ENCODE data around the gene HSDL1. TPM values are rescaled to one million over a fixed set of nuclear protein-coding genes. Genes with fewer than 3 reads are reported as not detected.

HSDL1 gene
- total and polyA plus RNA-seq, 7 donors: 11.7 to 39.3 (median 20.4) TPM

- no peak overlapping the region for H3K4me3 ChIP-seq
- TF ChIP-seq CTCF (IDR thresholded peaks at IDR 0.05): no peak
- H3K9me3 ChIP-seq: no peaks in the 10 kb centered on the region
- H3K36me3 ChIP-seq (ENCODE audit: insufficient read depth in 1 of 2, low read depth in 1 of 2): no peaks in the 10 kb centered on the region
- H3K4me1 ChIP-seq: peaks cover 20% of the 10 kb centered on the region
- 89 to 94% (median 92%) methylated on average over 11 of the region's 11 CpGs for WGBS, 3 donors
- intact Hi-C loops (cut with DNase I): no loop called here
- ATAC-seq (no peak), DNase-seq (no peak)
- H3K27ac ChIP-seq: no peak overlapping the region
- no peaks in the 10 kb centered on the region for H3K27me3 ChIP-seq (ENCODE audit: insufficient read depth in 3 of 3, low read length in 2 of 3)
These were observed 8.4 kb downstream of the HSDL1 start for GRCh38 chr16:84136331-84137125.

- H3K36me3 ChIP-seq (ENCODE audit: insufficient read depth in 1 of 2, low read depth in 1 of 2): peaks cover 0 to 32% of the 10 kb centered on the region in 2 donors
- no peak overlapping the region for H3K27ac ChIP-seq
- no peaks in the 10 kb centered on the region for H3K9me3 ChIP-seq
- H3K4me3 ChIP-seq: no peak overlapping the region
- intact Hi-C loops (cut with DNase I): no loop called here
- TF ChIP-seq CTCF (IDR thresholded peaks at IDR 0.05): no peak
- no peaks in the 10 kb centered on the region for H3K4me1 ChIP-seq
- WGBS, 3 donors: 77 to 90% (median 83%) methylated on average over 7 of the region's 7 CpGs
- no peak for DNase-seq
- no peak for ATAC-seq
- H3K27me3 ChIP-seq (ENCODE audit: insufficient read depth in 3 of 3, low read length in 2 of 3): no peaks in the 10 kb centered on the region
These were observed 12.3 kb downstream of the HSDL1 start for GRCh38 chr16:84132527-84133285.

GRCh38 chr16:84131117-84131516 is 13.9 kb downstream of the HSDL1 start:
- DNase-seq: no peak
- Histone ChIP-seq H3K9me3 (no peaks in the 10 kb centered on the region), H3K36me3 (ENCODE audit: insufficient read depth in 1 of 2, low read depth in 1 of 2) (peaks cover 3 to 47% of the 10 kb centered on the region in 2 donors), H3K27me3 (ENCODE audit: insufficient read depth in 3 of 3, low read length in 2 of 3) (no peaks in the 10 kb centered on the region), H3K4me3 (no peak overlapping the region), H3K4me1 (no peaks in the 10 kb centered on the region), H3K27ac (no peak overlapping the region)
- intact Hi-C loops (cut with DNase I): no loop called here
- WGBS, 3 donors: 86 to 88% (median 88%) methylated on average over 5 of the region's 5 CpGs
- no peak for TF ChIP-seq CTCF (IDR thresholded peaks at IDR 0.05)
- no peak for ATAC-seq

- H3K36me3 ChIP-seq (ENCODE audit: insufficient read depth in 1 of 2, low read depth in 1 of 2): peaks cover 3 to 74% of the 10 kb centered on the region in 2 donors
- no peak overlapping the region for H3K4me3 ChIP-seq
- no peak for TF ChIP-seq CTCF (IDR thresholded peaks at IDR 0.05)
- ATAC-seq (no peak), DNase-seq (no peak)
- no peak overlapping the region for H3K27ac ChIP-seq
- WGBS, 3 donors: 91 to 96% (median 95%) methylated on average over 7 of the region's 7 CpGs
- intact Hi-C loops (cut with DNase I): no loop called here
- no peaks in the 10 kb centered on the region for H3K4me1 ChIP-seq
- H3K27me3 ChIP-seq (ENCODE audit: insufficient read depth in 3 of 3, low read length in 2 of 3): no peaks in the 10 kb centered on the region
- H3K9me3 ChIP-seq: no peaks in the 10 kb centered on the region
These were observed 20.5 kb downstream of the HSDL1 start for GRCh38 chr16:84124257-84125073.
